ENCODE results near the gene FAM24B.

DNA sequence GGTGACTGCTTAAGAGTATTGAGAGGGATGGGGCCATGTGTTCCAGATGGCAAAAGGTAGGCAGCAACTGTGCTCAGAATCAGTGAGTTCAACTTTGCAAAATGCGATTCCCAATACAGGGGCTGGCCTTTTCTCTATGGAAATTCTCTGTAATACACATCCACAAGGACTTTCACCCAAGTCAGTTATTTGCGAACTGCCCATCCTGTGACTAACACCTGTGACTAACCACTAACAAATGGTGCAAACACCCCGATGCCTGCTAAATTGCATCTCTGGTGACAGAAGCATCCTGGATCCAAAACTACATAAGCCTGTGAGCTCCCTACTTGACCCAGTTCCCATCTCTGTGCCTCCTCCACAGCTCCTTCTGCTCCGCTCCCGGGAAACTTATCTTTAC, 24.7 kb downstream of the FAM24B start:
- TF ChIP-seq, protein P1, sequence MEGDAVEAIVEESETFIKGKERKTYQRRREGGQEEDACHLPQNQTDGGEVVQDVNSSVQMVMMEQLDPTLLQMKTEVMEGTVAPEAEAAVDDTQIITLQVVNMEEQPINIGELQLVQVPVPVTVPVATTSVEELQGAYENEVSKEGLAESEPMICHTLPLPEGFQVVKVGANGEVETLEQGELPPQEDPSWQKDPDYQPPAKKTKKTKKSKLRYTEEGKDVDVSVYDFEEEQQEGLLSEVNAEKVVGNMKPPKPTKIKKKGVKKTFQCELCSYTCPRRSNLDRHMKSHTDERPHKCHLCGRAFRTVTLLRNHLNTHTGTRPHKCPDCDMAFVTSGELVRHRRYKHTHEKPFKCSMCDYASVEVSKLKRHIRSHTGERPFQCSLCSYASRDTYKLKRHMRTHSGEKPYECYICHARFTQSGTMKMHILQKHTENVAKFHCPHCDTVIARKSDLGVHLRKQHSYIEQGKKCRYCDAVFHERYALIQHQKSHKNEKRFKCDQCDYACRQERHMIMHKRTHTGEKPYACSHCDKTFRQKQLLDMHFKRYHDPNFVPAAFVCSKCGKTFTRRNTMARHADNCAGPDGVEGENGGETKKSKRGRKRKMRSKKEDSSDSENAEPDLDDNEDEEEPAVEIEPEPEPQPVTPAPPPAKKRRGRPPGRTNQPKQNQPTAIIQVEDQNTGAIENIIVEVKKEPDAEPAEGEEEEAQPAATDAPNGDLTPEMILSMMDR (IDR thresholded peaks at IDR 0.05): no peak
- no peak for TF ChIP-seq EP300 (IDR thresholded peaks at IDR 0.05; ENCODE audit: low read depth)

Data from transverse colon (tissue), 3 donors.